Activated CD4-positive, alpha-beta T cell treated with anti-CD3 and anti-CD28 coated beads, Interleukin-2, amount 10 ng/mL, durations not matched to agents 24 days and 14 days (primary cell): ENCODE data around the gene CDC16. TPM values are rescaled to one million over a fixed set of nuclear protein-coding genes. Genes with fewer than 3 reads are reported as not detected.

Source experiments
- total RNA-seq: library from RNA; stranded (reverse); gene quantifications from 2 replicates; pipeline ENCODE4 v1.2.3, GENCODE V29; 2022

CDC16 gene
- total RNA-seq, 1 donor from 2014 or later = 85.4 TPM

Other genes with a start within 250 kb of the CDC16 start
- gene RASA3, start 102.3 kb upstream of the CDC16 start, total RNA-seq = 15.9 TPM in 2 replicates
- gene CFAP97D2, start 55.6 kb upstream of the CDC16 start, total RNA-seq = not detected in 2 replicates
- 51.4 and 52.1 TPM in 2 replicates for gene UPF3A, start 46.7 kb downstream of the CDC16 start, total RNA-seq
- 46.9 and 48.2 TPM in 2 replicates for gene CHAMP1, start 79.6 kb downstream of the CDC16 start, total RNA-seq